A673 (cell line): ENCODE results near the gene NPC2. TPM values are rescaled to one million over a fixed set of nuclear protein-coding genes. Genes with fewer than 3 reads are reported as not detected.
A peak's percentile ranks its signal among the peaks of the same experiment; 100 is the strongest.

Experiments used
- BruUV-seq: library from RNA; stranded (reverse); fragments of 400-500 nt; replicated peaks from 2 replicates; lab custom pipeline; 2021; lab: Mats Ljungman, UMichigan
- CTCF ChIA-PET: fragments of 300-600 bp; sonication (Branson Sonifier 250); formaldehyde crosslinking; loops from one replicate; lab custom pipeline; 2022; ENCODE audit warnings: antibody characterized with exemption; lab: Charles Lee
- POLR2A ChIA-PET: fragments of 300-600 bp; sonication (Branson Sonifier 250); formaldehyde crosslinking; loops from one replicate; lab custom pipeline; 2022; ENCODE audit warnings: antibody characterized with exemption; ENCODE audit not compliant: low non-redundant PET; lab: Charles Lee
- DNase-seq: peaks from one replicate; pipeline ENCODE4 v3.0.0-alpha.2; 2015; ENCODE audit warnings: low spot score
- H3K27ac ChIP-seq: fragments of 200-600 bp; sonication (generic); 2 replicates; pipeline ENCODE4 v1.5.1; 2016; ENCODE audit warnings: mixed run types, low read depth, mild to moderate bottlenecking, mixed read lengths, antibody characterized with exemption, low read length; ENCODE audit not compliant: poor library complexity, severe bottlenecking
- H3K27me3 ChIP-seq: fragments of 200-600 bp; sonication (generic); replicated peaks from 2 replicates; pipeline ENCODE4 v1.6.1; 2017; ENCODE audit warnings: mixed run types, low read depth, mild to moderate bottlenecking, mixed read lengths, antibody characterized with exemption, low read length; ENCODE audit not compliant: insufficient read depth, poor library complexity
- H3K36me3 ChIP-seq: fragments of 200-600 bp; sonication (generic); 2 replicates; pipeline ENCODE4 v1.6.1; 2016; ENCODE audit warnings: mixed run types, mild to moderate bottlenecking, mixed read lengths, antibody characterized with exemption, low read length; ENCODE audit not compliant: insufficient read depth, poor library complexity, severe bottlenecking
- H3K4me1 ChIP-seq: fragments of 200-600 bp; sonication (generic); 2 replicates; pipeline ENCODE4 v1.6.1; 2017; ENCODE audit warnings: mixed run types, mild to moderate bottlenecking, mixed read lengths, antibody characterized with exemption, low read length; ENCODE audit not compliant: insufficient read depth, poor library complexity, severe bottlenecking
- H3K4me3 ChIP-seq: fragments of 200-600 bp; sonication (generic); 2 replicates; pipeline ENCODE4 v1.5.1; 2016; ENCODE audit warnings: low read depth, mixed run types, mild to moderate bottlenecking, mixed read lengths, low read length; ENCODE audit not compliant: poor library complexity, severe bottlenecking
- H3K9me3 ChIP-seq: fragments of 200-600 bp; sonication (generic); 2 replicates; pipeline ENCODE4 v1.6.1; 2016; ENCODE audit warnings: mixed run types, low read depth, mild to moderate bottlenecking, mixed read lengths, antibody characterized with exemption, low read length; ENCODE audit not compliant: poor library complexity, severe bottlenecking
- EZH2 ChIP-seq: fragments of 200-600 bp; sonication (generic); IDR thresholded peaks from 2 replicates; pipeline ENCODE4 v1.6.1; 2017; ENCODE audit warnings: borderline replicate concordance, low read depth, mild to moderate bottlenecking, mixed read lengths, antibody characterized with exemption, low read length; ENCODE audit not compliant: poor library complexity, severe bottlenecking
- intact Hi-C: fragments of 100-400 bp; cut with micrococcal nuclease; formaldehyde crosslinking; loops from one replicate; pipeline ENCODE4 v1.10.0; 2022; ENCODE audit not compliant: unreplicated experiment
- total RNA-seq: library from RNA; stranded (reverse); gene quantifications from 2 replicates; pipeline ENCODE4 v1.2.3, GENCODE V29; 2021
- TF ChIP-seq, protein P1 (sequence below): fragments of 300-800, 200-600 bp; sonication (generic); conservative IDR thresholded peaks from 2 replicates; pipeline ENCODE4 v1.5.1; 2017; ENCODE audit warnings: low read depth, mild to moderate bottlenecking, antibody characterized with exemption, low read length, moderate library complexity, mixed read lengths

NPC2 gene
- total RNA-seq, 1 experiment from 2014 or later: 68.8 TPM

DNA sequence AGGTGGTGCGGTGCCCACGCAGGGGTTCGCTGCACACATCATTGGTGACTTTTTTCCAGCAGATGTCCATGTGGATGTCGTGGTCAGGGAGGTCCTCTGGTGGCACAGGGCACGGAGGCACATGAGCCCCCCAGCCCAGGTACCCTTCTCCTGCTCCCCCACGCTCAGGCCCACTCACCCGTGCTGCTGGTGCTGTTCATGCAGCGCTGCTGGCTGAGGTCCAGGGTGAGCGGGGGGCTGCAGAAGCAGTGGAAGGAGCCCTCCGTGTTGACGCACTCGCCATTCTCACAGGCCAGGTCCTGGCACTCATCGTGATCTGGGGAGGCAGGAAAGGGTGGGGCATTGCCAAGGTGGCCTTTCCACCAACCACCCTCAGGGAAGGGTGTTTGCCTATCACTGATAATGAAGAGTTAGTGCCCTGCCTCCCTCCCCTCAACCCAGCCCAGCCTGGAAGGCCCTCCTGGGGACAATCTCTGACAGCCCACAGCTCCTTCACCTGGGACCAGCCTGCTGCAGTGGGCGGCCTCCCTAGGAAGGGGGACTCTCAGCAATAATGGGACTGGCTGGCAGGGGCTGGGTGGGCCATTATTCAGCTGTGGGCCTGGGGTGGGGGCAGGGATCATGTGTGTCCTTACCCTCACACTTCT, 10.3 kb upstream of the NPC2 start:
- TF ChIP-seq EZH2: no peak
- Histone ChIP-seq H3K9me3 (no peaks in the 10 kb centered on the region), H3K4me1 (no peaks in the 10 kb centered on the region), H3K27me3 (no peaks in the 10 kb centered on the region), H3K36me3 (no peaks in the 10 kb centered on the region), H3K4me3 (no peak overlapping the region), H3K27ac (no peak overlapping the region)
- DNase-seq: no peak
- intact Hi-C loops: no loop called here
- CTCF ChIA-PET: no interaction called here
- no TSS peak for BruUV-seq
- POLR2A ChIA-PET: no interaction called here

DNA sequence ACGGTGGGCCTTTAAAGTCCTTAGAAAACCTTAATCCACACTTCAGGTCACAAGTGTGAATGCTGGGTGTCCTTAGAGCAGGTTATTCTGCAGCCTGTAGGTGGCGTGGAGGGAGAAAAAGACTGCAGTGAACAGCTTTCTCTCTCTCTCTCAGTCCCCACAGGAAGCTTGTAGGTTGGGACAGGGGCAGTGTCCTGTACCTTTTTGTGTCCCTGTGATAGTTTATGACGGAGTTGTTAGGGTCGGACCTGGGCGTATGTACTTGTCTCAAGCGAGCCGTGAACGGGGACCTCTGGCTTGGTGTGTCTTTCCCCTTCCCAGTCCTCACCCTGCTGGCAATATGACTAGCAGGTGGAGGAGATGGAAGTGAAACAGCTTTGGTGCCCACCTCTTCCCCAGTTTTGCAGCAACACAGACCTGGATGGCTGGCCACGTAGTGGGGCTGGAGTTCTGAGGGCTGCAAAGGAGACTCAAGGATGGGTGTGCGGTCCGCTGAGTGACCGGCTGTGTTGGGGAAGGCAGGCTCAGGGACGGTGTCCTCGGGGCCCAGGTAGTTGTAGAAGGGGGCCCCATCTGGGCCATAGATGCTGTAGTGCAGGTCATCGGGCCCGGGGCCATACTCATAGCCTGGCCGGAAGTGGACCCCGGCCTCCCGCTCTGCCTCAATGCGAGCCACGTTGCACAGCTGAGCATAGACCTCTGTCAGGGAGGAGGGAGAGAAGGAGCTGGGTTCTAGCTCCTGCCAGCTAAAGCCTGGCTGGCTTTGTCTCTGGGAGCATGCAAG, 9.3 kb upstream of the NPC2 start:
- POLR2A ChIA-PET: no interaction called here

DNA sequence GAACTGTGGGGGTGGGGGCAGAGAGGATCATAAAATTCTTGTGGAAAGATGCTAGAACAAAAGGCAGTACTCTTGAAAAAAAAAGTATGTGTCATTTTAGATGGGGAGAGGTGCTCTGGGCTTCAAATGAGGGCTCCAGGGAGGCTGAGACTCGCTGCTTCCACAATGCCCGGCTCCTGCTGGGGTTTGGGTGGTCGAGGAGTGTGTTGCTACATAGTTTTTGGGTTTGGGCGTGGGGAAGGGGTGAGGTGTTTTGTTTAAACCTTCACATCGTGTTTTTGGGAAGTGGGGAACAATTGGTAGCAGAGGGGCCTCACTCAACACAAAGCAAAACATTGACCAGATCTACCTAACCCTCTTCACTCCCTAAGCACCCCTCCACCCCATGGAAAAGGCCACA, 8.6 kb upstream of the NPC2 start:
- no peaks in the 10 kb centered on the region for H3K36me3 ChIP-seq
- POLR2A ChIA-PET: no interaction called here

More for the DNA sequence above, 9.3 kb upstream of the NPC2 start:
- intact Hi-C loops: no loop called here
- no peaks in the 10 kb centered on the region for H3K9me3 ChIP-seq
- CTCF ChIA-PET: no interaction called here
- no peaks in the 10 kb centered on the region for H3K27me3 ChIP-seq
- H3K4me3 ChIP-seq: no peak overlapping the region
- no peaks in the 10 kb centered on the region for H3K4me1 ChIP-seq
- H3K27ac ChIP-seq: no peak overlapping the region
- H3K36me3 ChIP-seq: no peaks in the 10 kb centered on the region
- DNase-seq: peak; percentile 51
- TF ChIP-seq, protein P1, sequence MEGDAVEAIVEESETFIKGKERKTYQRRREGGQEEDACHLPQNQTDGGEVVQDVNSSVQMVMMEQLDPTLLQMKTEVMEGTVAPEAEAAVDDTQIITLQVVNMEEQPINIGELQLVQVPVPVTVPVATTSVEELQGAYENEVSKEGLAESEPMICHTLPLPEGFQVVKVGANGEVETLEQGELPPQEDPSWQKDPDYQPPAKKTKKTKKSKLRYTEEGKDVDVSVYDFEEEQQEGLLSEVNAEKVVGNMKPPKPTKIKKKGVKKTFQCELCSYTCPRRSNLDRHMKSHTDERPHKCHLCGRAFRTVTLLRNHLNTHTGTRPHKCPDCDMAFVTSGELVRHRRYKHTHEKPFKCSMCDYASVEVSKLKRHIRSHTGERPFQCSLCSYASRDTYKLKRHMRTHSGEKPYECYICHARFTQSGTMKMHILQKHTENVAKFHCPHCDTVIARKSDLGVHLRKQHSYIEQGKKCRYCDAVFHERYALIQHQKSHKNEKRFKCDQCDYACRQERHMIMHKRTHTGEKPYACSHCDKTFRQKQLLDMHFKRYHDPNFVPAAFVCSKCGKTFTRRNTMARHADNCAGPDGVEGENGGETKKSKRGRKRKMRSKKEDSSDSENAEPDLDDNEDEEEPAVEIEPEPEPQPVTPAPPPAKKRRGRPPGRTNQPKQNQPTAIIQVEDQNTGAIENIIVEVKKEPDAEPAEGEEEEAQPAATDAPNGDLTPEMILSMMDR: peak; percentile 56
- TF ChIP-seq EZH2: no peak
- BruUV-seq: no TSS peak

More for the DNA sequence above, 8.6 kb upstream of the NPC2 start:
- Histone ChIP-seq H3K27ac (no peak overlapping the region), H3K9me3 (no peaks in the 10 kb centered on the region), H3K27me3 (no peaks in the 10 kb centered on the region), H3K4me1 (no peaks in the 10 kb centered on the region), H3K4me3 (no peak overlapping the region)
- CTCF ChIA-PET: no interaction called here
- intact Hi-C loops: no loop called here
- no TSS peak for BruUV-seq
- no peak for TF ChIP-seq EZH2
- TF ChIP-seq, protein P1: no peak
- no peak for DNase-seq
